Measurements from ENCODE around the gene KRTAP10-2. TPM values are rescaled to one million over a fixed set of nuclear protein-coding genes. Genes with fewer than 3 reads are reported as not detected.

The KRTAP10-2 gene
- total RNA-seq, 1 donor from 2014 or later = not detected

DNA sequence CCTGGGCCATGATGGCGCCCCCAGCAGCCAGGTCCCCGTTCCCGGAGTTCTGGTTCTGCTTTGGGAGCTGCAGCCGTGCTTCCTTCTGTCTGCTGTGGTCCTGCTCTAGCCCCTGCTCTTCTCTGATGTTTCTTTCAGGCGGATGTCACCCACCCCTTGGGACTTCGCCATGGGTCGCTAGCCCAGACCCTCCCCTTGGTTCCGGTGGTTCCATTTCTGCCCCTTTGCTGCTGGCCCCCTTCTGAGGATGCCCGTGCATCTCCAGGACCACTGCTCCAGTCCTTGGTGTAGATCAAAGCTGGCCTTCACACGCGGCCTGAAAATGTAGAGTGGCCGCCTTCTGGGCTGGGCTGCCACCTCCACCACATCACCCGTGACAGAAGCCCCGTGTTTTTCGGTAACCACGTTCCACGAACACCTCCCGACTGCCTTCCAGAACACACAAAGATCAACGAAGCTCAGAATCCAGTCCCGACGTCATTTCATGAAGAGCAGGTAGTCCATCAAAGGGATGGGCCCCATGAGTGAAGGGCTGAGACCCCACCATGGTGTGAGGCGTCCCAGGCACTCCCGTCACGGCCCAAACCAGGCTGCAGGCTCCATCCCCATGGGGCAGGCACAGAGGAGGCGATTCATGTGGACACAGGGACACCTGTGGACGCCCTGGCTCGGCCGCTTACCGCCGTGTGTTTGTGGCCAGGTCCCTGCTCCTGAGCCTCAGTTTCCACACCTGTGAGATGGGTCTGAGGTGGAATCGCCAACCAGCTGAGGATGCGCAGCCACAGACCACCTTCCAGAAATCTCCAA lies 35.7 kb downstream of the KRTAP10-2 start:
- intact Hi-C loops (cut with micrococcal nuclease) = no loop called here

GRCh38 chr21:44514746-44515358 lies 36.5 kb downstream of the KRTAP10-2 start:
- intact Hi-C loops (cut with micrococcal nuclease) = no loop called here

DNA sequence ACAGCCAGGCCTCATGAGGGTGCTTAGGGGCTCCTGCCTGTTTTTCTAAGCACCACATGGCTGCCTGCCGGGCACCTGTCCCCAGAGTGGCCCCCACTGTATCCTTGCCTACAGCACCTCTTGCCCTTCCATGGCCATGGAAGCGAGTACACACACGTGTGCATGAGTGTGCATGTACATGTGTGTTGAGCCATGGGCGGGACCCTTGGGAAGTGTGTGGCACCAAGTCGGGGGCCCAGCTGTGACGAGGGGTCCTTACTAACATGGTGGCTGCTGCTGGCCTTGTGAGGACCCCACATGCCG lies 37.1 kb downstream of the KRTAP10-2 start:
- intact Hi-C loops (cut with micrococcal nuclease) = no loop called here

DNA sequence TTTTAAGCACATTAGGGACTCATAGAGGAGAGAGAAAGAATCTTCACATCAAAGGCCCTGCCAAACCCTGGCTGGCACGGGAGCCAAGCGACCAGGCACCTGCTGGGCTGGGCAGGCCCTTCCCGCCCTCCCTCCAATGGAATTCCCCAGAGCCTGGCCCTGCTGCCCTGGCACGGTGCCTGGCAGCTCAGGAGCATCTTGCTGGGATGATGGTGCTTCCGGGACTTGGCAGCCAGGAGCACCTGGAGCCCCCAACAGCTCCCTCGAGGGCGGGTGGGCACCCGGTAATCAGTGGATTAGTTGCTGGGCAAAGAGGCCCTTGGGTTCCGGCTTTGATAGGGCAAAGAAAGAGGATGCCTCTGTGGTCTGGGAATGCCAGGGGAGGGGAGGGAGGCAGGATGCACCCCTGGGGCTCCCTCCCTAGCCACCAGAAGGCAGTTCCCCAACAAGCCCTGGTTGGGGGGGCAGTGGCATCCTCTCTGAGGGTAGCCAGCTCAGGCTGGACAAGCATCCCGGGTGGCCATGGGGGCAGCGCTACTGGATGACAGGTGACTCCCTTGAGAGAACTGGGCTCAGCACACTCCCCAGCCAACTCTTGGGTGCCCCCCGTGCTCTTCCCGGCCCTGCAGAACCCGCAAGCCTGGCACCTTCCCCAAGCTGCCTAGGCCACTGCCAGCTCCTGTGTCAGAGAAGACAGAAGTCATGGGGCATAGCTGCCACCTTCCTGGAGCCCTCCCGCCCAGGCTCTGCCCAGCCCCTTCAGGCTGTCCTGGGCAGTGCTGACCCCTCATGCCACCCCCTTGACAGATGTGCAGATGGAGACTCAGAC lies 37.7 kb downstream of the KRTAP10-2 start:
- intact Hi-C loops (cut with micrococcal nuclease) = no loop called here

DNA sequence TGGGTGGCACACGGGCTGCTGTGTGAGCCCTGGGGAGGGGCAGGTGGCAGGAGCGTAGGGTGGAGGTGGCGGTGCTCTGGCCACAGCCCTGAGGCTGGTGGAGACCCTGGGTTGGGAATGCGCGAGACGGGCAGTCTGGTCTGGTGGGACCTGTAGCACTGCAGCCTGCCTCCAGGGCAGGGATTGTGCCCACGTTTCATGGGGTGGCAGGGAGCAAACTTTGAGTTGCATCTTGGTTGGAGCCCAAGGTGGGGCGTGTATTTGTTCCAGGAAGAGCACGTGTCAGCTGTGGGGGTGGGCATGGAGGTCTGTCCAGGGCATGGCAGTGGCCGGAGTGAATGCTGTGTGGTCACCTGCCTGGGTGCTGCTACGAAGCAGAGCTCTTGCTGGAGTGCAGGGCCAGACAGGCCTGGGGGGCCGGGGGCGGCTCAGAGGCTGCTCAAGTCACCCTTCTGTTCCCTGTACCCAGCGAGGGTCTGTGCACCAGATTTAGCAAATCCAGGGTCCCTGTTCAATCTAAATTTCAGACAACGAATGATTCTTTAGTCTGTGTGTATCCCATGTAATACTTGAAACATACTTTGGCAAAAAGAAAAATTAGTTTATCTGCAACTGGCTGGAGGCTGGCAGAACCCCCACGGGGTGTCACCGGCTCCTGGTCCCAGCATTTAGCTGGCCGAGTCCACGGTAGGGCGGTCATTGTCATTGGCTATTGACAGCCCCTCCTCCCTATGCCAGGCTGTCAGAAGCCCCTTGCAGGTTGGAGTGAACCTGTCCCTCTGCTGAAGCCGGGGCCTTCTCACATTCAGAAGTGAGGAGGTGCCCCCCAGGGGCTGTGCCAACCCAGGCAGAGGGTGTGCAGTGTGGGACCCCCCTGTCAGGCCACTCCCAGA lies 38.6 kb downstream of the KRTAP10-2 start:
- intact Hi-C loops (cut with micrococcal nuclease) = no loop called here

DNA sequence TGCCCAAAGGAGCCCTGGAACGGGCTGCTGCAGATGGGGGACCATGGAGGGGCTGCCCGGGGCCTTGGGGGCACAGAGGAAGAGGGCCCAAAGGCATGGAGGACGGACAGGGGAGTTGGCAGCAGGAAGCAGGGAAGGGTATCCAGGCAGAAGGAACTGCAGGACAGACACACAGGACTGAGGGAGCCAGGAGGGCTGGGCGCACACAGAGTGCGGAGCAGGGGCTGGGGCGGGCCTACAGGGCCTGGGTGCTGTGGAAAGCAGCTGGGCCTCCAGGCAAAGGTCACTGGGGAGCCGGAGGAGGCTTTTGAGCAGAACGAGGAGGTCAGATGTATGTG lies 39.4 kb downstream of the KRTAP10-2 start:
- intact Hi-C loops (cut with micrococcal nuclease) = loop anchor here (2.0 kb wide), 1 partner anchor 231 kb away; no protein-coding TSS in a partner anchor

DNA sequence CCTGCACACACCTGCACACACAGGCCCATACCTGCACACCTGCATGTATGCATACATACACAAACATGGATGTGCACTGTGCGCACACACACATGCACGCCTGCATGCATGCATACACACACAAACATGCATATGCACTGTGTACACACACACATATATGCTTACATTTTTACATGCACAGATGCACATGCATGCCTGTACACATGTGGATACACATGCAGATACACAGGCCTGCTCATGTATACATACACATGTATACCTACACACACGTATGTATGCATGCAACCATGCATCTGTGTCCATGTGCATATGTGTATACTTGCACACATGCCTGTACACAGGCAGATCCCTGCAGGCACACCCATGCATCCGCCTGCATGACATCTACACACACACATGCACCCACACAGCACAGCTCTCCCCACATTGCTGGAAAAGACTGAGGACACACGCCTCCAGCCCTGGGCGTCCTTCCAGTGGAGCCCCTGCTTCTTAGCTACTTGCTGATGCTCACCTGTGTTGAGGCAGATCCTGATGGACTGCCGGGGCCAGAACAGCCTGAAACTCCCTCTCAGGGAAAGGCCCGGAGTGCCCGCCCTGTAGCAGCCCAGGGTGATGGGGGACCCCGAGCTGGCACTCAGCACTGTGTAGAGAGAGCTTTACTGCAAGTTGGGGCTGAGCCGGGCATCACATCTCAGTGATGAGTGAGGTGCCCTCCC lies 39.9 kb downstream of the KRTAP10-2 start:
- intact Hi-C loops (cut with micrococcal nuclease) = loop anchor here (2.0 kb wide), 1 partner anchor 231 kb away; no protein-coding TSS in a partner anchor

DNA sequence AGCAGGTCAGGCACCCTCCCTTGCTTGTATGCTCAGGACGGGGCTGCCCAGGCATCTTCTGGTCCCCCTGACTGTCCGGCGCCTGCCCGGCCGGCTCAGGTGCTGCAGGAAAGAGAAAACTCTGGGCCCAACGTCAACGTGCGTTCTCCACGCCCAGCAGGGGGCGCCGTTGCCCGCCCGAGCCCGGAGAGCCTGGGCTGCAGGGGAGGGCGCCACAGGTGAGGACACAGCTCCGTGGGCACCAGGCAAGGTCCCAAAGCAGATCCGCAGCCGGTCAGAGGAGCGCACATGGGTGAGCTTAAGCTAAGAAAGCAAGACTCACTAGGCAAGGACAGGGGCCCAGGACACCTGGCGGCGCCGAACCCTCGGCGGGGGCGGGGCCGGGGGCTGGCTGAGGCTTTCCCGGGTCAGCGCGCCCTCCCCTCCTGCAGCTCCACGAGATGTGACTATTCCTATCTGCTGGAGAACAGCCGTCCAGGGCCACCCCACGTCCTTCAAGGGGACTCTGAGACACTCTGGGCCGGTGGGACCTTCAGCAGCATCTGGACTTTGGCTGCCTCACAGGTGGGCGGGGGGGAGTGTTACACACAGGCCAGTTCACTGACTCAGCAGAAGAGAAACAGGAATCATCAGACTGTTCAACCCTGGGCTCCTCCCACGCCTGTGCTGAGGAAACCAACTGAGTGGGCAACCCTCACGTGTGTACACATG lies 40.6 kb downstream of the KRTAP10-2 start:
- intact Hi-C loops (cut with micrococcal nuclease) = loop anchor here (1.0 to 2.0 kb wide), 2 partner anchors 232 to 283 kb away; no protein-coding TSS in a partner anchor

DNA sequence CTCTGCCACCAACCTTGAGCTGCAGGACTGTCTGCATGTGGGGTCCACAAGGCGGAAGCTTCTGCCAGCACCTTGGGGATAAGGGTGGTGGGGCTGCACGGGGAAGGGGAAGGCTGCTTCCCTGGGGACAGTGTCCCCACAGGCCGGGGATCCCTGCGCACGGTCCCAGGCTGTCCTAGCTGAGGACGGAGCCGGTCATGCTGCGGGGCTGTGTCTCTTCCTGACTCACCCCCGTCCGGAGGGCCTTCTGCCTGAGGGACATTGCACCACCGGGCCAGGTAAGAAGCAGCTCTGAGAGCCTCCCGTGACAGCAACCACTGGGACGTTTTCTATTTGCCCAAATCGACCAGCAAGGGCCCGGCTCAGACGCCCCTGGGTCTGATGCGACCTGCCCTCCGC lies 41.2 kb downstream of the KRTAP10-2 start:
- intact Hi-C loops (cut with micrococcal nuclease) = loop anchor here (1.0 to 2.0 kb wide), 2 partner anchors 233 to 283 kb away; no protein-coding TSS in a partner anchor

DNA sequence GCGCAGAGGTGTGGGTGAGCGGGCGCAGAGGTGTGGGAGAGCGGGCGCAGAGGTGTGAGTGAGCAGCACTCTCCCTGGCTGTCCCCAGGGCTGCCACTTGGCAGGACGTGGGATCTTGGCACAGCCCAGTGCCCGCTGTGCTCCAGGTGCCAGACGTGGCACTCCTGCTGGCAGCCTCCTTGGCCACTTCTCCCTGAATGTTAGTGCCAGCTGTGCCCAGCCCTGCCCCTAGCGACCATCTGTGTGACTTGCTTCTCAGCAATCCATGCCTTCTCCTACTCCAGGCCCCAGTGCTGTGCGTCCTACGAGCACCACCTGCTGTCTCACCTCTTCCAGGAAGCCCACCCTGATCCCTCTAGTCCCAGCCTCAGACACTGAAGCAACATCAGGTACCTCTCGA lies 41.8 kb downstream of the KRTAP10-2 start:
- intact Hi-C loops (cut with micrococcal nuclease) = no loop called here

- intact Hi-C loops (cut with micrococcal nuclease) = no loop called here
Observed at GRCh38 chr21:44508711-44509445, 42.4 kb downstream of the KRTAP10-2 start.

DNA sequence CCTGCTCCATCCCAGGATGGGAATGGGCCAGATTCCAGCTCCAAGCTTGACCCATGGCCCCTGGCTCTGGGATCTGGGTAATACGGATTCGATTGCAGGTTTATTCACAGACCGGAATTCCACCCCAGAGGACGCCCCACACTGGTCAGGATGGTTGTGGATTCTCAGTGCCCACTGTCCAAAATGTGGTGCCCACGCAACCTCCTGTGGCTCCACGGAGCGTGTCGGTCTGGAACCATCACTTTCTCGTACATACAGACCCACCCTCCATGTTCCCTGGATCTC lies 42.9 kb downstream of the KRTAP10-2 start:
- intact Hi-C loops (cut with micrococcal nuclease) = no loop called here

GRCh38 chr21:44507673-44508425 lies 43.5 kb downstream of the KRTAP10-2 start:
- intact Hi-C loops (cut with micrococcal nuclease) = no loop called here

DNA sequence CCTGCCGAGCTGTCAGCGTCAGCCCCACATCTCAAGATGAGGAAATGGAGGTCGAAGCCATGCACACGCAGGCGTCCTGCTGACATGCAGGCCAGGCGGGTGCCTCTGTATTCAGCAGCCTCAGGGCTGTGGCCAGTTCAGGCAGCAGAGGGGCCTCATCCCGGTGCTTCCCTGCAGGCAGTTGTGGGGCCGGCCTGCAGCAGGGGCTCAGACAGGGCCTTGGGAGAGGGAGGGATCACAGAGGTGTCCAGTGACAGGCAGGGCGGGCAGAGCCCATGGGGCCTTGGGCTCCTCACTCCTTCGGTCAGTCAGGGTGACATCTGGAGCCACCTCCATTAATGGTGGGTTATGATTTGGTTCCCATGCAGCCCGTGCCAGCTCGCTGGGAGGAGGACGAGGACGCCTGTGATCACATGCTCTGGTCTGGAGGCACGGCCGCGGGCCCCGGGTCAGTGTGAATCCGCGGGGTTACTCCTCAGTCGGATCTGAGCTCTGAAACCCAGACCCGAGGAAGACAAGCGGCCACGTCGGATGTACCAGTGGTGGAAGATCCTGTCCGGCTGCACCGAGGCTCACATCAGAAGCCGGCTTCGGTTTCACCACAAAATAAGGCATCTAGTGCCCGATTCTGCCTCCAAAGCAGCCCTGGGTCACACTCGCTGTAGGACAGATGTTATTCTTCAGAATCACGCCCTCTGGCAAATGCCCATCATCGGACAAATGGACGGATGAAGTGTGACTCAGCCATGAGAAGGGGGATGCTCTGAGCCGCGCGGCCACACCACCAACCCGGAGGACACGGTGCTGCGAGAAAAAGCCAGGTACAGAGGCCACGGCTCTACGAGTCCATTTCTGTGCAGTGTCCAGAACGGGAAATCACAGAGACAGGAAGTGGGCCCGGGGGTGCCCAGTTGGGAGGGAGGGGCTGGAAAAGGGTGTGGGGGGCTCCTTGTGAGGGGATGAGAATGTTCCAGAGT lies 44.7 kb downstream of the KRTAP10-2 start:
- intact Hi-C loops (cut with micrococcal nuclease) = no loop called here

DNA sequence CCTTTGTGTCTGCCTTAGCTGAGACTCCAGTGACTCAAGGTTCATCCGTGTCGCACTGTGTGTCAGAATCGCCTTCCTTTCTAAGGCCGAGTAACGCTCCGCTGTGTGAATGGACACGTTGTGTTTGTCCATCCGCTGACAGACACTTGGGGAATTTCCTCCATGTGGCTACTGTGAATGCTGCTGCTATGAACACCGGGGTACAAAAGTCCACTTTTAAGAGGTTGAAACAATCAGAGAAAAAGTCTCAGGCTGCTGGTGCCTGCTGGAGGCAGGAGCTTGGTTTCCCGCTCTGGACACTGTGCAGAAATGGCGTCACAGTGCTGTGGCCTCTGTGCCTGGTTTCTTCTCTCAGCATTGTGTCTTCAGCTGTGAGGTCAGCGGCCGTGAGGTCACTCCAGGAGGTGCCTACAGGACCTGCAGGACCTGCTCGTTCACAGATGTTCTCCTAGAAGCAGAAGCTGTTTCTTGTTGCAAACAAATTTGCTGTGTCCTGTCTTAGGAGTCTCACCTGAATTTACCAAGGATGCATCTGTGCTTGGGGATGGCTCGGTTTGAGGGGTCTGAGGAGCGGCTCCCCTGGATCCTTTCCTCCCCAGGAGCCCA lies 45.5 kb downstream of the KRTAP10-2 start:
- intact Hi-C loops (cut with micrococcal nuclease) = no loop called here

GRCh38 chr21:44503901-44504399 lies 47.4 kb downstream of the KRTAP10-2 start:
- intact Hi-C loops (cut with micrococcal nuclease) = no loop called here

All from T-helper 2 cell treated with Interferon-gamma antibody and Interleukin-4, amounts not matched to agents 100 ng/mL and 5 ng/mL, for 36 hours (primary cell).